GM12874 (cell line): ENCODE data around the gene STH.

Experiments
- CTCF ChIP-seq: IDR thresholded peaks from 2 replicates; pipeline ENCODE4 v1.5.1; 2011; ENCODE audit warnings: low read depth, mild to moderate bottlenecking, control low read depth, low read length, moderate library complexity; ENCODE audit not compliant: insufficient read depth

Gene STH

DNA sequence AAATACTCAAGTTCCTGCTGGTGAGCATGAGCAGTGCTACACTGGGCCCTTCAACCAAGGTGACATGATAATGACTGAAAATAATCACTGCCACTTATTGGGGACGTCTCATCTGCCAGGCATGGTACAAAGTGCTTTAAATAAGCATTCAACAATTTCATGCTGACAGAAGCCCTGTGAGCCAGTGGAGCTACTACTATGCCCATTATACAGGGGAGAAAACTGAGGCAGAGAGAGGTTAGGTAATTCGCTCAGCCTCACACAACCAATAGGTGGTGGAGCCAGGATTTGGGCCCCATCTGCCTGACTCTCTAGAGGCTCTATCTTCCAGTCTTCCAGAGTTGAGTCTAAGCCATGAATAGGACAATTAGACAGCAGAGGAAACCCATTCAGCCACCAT, 30.3 kb upstream of the STH start:
- no peak for TF ChIP-seq CTCF

DNA sequence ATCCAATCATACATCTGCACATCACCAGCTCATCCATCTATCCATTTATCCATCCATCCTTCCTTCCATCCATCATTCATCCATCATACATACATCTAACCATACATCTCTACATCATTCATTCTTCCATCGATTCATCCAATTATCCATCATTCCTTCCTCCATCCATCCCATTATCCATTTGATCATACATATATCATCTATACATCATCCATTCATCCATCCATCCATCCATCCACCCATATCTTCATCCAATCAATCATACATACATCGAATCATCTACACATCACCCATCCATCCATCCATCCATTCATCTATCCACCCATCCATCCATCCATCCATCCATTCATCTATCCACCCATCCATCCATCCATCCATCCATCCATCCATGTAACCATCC, 29.3 kb upstream of the STH start:
- TF ChIP-seq CTCF, result no peak

DNA sequence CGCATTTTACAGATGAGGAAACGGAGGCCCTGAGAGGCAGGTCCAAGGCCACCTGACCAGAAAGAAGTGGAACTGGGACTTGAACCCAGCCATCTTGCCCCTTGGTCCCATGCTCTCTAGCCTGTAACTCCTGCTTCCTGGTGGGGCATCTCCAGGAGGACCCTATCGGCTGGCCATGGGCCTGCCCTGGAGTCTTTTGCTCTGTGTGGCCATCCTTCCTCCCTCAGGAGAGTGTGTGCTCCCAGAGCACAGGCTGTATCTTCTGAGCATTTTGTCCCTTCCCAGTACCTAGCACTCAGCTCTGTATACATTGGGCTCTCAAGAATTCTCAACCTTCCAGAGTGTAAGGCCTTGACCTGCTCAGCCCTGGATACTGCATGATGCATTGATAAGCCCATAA, 28.4 kb upstream of the STH start:
- TF ChIP-seq CTCF, result no peak

DNA sequence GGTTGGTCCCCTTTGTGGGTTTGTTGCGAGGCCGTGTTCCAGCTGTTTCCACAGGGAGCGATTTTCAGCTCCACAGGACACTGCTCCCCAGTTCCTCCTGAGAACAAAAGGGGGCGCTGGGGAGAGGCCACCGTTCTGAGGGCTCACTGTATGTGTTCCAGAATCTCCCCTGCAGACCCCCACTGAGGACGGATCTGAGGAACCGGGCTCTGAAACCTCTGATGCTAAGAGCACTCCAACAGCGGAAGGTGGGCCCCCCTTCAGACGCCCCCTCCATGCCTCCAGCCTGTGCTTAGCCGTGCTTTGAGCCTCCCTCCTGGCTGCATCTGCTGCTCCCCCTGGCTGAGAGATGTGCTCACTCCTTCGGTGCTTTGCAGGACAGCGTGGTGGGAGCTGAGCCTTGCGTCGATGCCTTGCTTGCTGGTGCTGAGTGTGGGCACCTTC, 27.3 kb upstream of the STH start:
- no peak for TF ChIP-seq CTCF

- no peak for TF ChIP-seq CTCF
Observed at GRCh38 chr17:45972531-45972930, 26.5 kb upstream of the STH start.

DNA sequence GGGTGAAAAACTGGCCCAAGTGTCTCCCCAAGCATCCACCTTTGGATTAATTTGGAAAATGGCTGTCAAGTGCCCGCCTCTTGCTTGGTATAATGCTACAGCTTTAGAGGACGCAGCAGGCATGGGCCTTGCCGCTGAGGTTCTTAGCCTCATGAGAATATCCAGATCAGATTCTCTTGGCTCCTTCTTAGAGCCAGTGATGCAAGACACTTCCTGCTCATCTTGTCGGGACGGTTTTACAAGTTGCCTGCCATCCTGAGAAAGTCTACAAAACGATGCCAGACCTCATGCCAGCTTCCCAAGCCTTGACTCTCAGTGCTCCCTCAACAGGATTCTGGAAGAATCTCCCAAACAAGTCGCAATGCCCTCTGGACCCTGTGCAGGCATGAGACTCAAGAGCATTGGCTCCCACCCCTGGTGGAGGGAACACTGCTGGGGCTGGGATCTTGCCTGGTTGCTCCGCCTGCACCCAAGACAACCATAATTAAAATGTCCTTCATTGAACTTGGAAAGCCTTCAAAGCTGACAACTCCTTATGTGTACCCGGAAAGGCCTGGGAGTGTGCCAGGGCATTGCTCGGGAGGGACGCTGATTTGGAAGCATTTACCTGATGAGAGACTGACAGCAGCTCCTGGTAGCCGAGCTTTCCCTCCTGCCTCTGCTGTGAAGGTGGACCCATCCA, 25.8 kb upstream of the STH start:
- no peak for TF ChIP-seq CTCF

GRCh38 chr17:45973946-45974859, 24.8 kb upstream of the STH start:
- no peak for TF ChIP-seq CTCF
